ENCODE measurements around the gene TNKS2.
"Not testable (repeated sequence)": the region's sequence is repeated elsewhere in the genome, so short reads cannot be mapped to it uniquely, and the experiment has no call there.

The TNKS2 gene

GRCh38 chr10:91879515-91880170 lies 81.4 kb downstream of the TNKS2 start:
- DNase-seq, result no peak

GRCh38 chr10:91880310-91880709 lies 82.1 kb downstream of the TNKS2 start:
- no peak for DNase-seq

DNA sequence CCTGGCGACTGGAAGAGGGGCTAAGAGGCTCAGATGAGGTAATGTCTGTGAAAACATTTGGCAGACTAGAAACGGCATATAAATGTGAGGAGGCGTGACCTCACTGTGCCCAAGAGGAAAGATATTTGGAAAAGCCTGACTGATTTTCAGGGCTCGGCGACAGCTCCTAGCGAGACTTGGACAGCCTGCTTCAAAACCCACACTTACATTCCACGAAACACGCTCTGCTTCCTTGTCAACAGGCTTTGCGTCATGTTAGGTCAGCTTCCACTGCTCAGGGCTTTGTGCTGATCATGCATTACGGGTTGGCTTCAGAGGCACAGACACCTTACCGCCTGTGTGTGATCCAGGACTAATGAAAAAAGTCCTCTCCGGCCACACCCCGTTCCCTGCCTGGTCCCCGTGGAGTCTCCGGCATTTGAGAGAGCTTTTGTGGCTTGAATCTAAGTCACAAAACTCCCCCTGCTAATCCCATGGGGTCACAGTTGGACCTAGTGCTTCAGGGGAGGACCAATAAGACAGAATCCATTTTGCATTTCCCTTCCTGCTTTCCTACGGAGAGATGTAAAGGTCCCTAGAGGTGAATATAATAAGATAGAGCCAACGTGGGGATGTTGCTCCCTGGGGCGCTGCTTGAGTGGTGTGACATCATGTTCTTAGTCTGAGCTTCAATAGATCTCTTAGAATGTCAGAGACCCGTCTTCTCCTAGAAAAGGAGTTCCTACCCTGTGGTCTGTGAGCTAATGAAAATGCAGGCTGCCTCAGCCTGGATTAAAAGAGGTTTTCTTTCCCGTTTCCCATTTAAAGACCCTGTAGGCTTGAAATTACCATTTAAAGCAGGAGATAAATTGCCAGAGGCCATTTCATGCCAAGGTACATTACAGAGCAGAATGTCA lies 85.6 kb downstream of the TNKS2 start:
- no peak for DNase-seq

- DNase-seq, result no peak
These were observed 86.3 kb downstream of the TNKS2 start for GRCh38 chr10:91884536-91884935.

DNA sequence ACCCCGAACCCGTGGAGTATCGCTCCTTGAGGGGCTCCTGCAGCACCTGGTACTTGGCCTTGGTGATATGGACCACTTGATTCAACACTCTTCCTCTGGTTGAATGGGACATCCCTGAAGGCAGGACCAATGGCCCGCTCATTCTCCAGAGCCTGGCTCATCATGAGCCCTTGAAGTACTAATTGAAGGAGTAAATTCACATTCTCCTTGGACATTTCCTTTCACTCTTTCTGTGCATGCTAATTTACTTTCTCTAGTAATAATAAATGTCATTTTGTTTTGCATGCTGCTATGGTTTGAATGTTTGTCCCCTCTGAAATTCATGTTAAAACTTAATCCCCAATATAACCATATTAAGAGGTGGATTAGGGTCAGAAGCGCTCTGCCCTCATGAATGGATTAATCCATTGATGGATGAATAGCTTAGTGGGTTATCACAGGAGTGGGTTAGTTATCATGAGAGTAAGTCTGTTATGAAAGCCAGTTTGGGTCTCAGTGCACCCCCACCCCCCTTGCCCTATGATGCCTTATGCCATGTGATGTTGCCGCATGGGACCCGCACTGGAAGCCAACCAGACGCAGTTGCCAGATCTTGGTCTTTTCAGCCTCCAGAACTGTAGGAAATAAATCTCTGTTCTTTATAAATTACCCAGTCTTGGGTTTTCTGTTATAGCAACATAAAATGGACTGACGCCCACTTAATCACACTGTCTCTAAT lies 87.3 kb downstream of the TNKS2 start:
- DNase-seq, result no peak

DNA sequence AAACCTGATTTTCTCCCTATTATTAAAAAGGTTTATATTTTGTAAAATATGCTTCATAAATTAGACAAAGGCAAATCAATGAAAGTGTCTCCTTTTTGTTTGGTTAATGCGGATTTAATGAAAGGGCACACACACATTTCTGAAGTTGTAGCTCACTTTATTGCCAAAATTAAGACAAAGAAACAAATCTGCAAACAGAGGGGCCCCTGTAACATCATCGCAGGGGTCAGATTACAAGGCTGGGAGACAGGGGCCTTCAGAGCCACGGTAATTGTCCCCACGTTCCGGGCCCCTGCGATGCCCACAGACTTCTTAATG lies 88.7 kb downstream of the TNKS2 start:
- no peak for DNase-seq

DNA sequence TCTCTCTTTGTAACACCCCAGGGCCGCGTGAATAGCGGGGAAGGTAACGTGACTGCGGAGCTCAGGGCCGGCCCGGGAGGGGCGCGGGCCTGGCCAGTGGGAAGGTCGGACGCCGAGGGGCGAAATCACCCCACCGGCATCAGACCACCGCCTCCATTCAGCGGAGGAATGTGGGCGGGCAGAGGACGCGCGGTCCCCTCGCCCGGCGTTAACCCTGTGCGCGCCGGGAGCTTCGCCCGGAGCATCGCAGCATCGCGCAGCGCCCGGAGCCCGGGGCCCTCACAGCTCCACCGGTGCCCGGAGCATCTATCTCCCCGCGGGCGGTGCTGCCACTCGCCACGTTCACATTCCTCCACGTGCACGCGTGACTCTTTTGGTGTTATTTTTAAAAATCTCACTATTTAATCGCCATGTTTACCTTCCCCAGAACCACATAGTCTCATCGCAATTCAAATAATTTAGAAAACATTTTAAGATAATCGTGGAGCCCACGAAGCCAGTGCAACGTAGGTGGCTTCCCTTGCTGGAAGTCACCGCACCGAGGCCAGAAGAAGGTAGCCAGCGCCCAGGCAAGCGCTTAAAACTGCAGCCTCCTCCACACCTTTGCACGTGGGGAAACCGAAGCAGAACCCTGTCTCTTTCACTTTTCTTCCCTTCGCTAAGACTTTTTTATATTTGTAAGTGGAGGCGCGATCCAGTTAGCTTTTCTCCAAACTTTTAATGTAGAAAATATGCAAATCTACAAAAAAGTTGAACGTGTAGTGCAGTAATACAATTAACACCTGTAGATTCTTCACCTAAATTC lies 89.2 kb downstream of the TNKS2 start:
- DNase-seq, result peak; percentile 41 to 52

DNA sequence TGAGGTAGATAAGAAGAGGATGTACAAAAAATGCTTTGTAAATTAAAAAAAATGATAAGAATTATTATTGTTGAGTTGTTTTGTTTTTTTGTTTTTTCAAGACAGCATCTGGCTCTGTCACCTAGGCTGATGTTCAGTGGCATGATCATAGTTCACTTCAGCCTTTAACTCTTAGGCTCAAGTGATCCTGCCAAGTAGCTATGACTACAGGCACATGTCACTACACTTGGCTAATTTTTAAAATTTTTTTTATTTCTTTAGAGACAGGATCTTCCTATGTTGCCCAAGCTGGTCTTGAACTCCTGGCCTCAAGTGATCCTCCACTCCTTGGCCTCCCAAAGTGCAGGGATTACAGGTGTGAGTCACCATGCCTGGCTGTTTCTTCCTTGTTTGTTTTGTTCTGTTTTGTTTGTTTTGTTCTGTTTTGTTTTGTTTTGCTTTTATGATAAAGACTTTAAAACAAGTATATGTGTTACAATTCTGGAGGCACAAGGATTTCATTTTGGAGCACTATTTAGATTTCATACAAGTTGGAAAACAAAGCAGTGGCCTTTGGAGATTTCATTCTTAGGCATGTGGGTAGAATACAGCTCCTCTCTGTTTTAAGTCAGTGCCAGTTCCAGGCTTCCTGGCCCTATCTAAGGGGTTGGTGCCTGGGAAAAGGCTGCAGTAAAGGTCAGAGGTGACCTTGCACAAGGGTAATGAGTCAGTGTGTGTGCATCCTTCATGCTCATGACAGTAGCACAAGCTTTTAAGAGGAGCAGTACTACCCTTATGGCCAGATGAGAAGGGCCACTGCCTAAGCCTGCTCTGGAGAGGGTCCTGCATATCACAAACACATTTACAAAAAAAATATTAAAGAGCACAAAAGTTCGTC lies 93.1 kb downstream of the TNKS2 start:
- no peak for DNase-seq

GRCh38 chr10:91893051-91893450 lies 94.8 kb downstream of the TNKS2 start:
- no peak for DNase-seq

DNA sequence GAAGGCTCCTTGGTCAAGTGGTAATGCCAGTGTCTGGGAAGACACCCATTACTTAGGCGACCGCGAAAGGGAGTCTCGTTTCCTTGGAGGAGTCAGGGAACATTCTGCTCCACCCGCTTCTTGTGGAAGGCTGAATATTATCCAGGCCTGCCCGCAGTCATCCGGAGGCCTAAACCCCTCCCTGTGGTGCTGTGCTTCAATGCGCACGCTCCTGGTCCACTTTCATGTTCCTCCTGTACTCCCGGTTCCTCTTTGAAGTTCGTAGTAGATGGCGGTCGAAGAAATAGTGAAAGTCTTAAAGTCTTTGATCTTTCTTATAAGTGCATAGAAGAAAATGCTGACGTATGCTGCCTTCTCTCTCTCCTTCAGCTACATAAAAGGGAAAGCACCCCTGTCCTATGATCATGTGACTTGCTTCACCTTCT lies 96.0 kb downstream of the TNKS2 start:
- DNase-seq, result not testable (repeated sequence)

DNA sequence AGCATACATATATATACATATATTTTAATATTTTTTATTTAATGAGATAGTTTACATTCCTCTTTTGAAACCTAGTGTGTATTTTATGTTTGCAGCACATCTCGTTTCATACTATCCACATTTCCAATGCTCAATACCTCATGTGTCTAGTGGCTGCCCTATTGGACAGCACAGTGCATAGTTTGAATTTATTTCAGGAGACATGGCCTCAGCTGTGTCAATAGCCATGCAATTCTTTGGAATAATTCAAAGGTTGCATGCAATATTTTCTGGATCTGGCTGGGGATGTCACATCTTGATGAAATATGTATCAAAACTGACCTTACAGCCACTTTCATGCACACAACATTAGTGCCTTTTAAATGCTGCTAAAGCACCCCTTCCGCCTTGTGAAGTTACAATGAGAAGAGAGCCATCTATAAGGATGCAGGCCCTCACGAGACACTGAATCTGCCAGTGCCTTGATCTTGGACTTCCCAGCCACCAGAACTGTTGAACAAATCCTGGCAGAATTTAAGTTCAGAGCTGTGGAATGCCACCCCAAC lies 98.1 kb downstream of the TNKS2 start:
- no peak for DNase-seq

GRCh38 chr10:91897421-91897820 lies 99.2 kb downstream of the TNKS2 start:
- DNase-seq, result no peak

- peak; percentile 34 to 55 for DNase-seq
These were observed 103.8 kb downstream of the TNKS2 start for GRCh38 chr10:91901784-91902677.

DNA sequence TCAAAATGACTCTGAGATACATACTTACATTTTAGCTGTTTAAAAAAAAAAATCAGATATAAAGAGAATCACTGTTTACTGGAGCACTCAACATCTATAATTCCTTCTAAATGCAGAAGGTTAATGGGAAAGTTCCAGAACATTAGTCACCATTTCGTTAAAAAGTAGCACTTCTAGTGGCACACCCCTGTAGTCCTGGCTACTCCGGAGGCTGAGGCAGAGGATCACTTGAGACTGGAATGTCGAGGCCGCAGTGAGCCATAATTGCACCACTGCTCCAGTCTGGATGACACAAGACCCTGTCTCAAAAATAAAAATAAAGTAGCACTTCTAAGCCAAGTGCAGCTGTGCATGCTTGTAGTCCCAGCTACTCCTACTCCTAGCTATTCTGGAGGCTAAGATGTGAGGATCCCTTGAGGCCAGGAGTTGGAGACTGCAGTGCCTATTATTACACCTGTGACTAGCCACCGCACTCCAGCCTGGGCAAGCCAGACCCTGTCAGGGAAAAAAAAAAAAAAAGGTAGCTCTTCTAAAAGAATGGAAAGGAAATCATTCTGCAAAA lies 108.9 kb downstream of the TNKS2 start:
- DNase-seq, result no peak

GRCh38 chr10:91907914-91908336 lies 109.7 kb downstream of the TNKS2 start:
- DNase-seq, result no peak

DNA sequence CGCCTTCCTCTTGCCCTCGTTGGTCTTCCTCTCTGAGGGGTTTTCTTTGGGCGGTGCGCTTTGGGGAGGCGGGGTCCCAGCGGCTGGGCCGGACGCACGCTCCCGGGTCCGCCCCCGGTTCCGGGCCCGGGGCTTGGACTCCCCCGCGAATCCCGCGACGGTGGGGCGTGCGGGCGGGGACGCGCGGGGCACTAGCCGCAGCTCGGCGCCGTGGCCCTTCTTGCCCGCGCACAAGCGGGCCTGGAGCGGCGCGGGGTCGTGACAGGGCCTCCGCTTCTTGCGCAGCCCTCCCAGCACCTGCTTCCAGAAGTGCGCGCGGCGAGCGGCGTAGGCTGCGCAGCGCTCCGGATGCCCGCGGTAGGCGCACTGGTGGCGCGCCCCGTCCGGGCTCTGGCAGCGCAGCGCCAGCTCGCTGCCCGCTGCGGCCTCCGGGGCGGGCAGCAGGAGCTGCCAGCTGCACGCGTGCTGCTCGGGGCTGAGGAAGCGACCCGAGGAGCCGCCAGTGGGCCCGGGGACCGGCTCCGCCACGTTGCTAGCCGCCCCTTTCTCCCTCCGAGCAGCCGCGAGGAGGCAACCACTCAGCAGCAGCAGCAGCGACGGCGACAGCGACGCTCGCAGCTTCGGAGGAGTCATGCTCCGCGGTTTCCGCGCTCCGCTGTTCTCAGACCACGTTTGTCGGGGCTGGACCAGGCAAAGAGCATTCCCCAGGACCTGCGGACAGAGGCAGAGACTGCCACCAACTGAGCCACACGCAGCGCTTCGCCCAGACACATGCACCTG lies 110.3 kb downstream of the TNKS2 start:
- DNase-seq, result peak; percentile 80 to 85

GRCh38 chr10:91909117-91909677 lies 111.0 kb downstream of the TNKS2 start, which contains the start of gene FGFBP3:
Gene FGFBP3 (minus strand): TSS chr10:91909486. CDS start chr10:91908969, 517 bp downstream.
- peak; percentile 47 to 48 for DNase-seq

DNA sequence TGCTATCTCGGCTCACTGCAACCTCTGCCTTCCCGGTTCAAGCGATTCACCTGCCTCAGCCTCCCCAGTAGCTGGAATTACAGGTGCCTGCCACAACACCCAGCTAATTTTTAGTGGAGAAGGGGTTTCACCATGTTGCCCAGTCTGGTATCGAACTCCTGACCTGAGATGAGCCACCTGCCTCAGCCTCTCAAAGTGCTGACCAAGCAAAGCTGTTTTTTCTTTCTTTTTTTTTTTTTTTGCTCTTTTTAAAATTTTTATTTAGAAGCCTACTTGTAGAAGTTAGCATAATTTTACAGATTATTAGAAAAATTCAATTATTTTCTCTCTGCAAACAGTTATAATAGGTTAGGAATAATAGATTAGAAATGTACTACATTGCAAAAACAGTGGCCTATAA lies 112.2 kb downstream of the TNKS2 start:
- no peak for DNase-seq
